G401 (cell line): ENCODE measurements around the gene SCO2. TPM values are rescaled to one million over a fixed set of nuclear protein-coding genes. Genes with fewer than 3 reads are reported as not detected.
"Not testable (repeated sequence)": the region's sequence is repeated elsewhere in the genome, so short reads cannot be mapped to it uniquely, and the experiment has no call there.

Source experiments
- DNase-seq: peaks from one replicate; pipeline ENCODE4 v3.0.0-alpha.2; 2015; ENCODE audit warnings: low spot score
- in situ Hi-C: cut with HindIII; loops from 2 replicates; pipeline ENCODE4 v1.10.0; 2016; ENCODE audit warnings: low sequenced_read_pairs, mixed read lengths
- total RNA-seq: library from RNA; depleted of rRNA; stranded (reverse); fragments of >200 nt; shearing (Covaris generic); gene quantifications from 2 replicates; pipeline ENCODE4 v1.2.3, GENCODE V29; 2014

The SCO2 gene
- total RNA-seq, 1 experiment from 2014 or later: 4.9 TPM

DNA sequence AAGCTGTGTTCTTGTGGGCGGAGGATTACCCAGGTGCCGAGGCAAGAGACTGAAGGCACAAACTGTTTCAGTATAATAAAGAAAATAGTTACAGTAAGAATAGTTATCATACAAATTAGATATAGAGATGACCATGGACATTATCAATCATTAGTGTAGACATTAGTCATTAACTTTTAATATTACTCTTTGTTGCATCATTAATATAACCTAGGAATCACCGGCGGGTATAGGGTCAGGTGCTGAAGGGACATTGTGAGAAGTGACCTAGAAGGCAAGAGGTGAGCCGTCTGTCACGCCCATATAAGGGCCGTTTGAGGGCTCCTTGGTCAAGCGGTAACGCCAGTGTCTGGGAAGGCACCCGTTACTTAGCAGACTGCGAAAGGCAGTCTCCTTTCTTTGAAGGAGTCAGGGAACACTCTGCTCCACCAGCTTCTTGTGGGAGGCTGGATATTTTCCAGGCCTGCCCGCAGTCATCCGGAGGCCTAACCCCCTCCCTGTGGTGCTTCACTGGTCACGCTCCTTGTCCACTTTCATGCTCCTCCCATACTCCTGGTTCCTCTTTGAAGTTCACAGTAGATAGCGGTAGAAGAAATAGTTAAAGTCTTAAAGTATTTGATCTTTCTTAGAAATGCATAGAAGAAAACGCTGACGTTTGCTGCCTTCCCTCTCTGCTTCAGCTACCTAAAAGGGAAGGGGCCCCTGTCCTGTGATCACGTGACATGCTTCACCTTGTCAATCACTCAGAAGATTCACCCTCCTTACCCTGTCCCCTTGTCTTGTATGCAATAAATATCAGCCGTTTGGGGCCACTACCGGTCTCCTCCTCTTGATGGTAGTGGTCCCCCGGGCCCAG, 8.7 kb upstream of the SCO2 start:
- DNase-seq, in situ Hi-C loops: not testable (repeated sequence)

DNA sequence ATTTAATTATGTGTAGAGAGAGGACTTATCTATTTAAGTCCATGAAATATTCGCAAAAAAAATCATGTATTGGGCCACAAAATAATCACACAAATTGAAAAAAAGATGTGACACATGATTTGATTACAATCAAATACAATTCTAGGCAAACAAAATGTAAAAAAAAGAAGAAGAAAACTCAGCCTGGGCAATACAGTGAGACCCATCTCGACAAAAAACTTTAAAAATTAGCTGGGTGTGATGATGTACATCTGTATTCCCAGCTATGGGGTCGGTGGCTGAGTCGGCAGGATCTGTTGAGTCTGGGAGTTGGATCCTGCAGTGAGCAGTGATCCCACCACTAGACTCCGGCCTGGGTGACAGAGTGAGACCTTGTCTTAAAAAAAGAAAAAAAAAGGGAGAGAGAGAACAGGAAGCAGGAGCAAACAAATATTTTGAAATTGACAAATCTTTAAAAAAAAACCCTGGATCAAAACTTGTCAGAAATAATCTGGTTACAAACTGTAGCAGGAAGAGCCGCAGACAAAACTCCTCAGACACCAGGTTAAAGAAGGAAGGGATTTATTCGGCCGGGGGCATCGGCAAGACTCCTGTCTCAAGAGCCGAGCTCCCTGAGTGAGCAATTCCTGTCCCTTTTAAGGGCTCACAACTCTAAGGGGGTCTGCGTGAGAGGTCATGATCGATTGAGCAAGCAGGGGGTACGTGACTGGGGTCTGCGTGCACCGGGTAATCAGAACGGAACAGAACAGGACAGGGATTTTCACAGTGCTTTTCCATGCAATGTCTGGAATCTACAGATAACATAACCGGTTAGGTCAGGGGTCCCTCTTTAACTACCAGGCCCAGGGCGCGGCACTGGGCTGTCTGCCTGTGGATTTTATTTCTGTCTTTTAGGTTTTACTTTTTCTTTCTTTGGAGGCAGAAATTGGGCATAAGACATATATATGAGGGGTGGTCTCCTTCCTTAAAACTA, 7.7 kb upstream of the SCO2 start:
- DNase-seq: no peak
- in situ Hi-C loops: no loop called here

DNA sequence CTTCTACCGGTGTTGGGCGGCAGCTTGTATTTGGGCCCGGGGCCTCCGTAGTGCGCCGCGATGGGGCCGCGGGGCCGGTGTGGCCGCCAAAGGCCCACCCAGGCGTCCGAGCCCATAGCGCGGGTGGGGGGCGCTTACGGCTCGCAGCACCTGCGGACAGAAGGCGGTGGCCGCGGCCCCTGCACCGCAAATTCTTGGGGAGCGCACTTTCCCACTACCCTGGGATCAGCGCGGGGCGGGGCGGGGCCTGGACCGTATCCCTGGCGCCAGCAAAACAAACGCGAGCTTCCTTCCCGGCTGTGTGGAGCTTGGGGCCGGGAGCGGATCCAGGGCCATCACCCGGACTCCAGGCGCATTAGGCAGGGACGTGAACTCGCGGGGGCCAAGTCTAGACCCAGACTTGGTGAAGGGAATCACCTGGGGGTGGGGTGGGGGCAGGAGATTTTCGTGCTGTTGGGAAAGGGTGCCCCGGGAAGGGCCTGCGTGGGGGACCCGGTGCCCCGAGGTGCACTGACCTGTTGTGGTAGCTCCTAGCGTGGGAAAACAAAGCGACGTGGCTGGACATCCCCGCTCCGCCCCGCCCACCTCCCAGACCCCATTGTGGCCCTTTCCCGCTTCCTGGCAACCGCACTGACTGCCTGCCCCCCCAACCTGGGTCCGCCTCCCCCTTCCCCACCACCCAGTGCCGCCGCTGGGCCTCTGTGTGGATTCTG, 6.7 kb upstream of the SCO2 start:
- DNase-seq: peak; percentile 58
- in situ Hi-C loops: no loop called here

DNA sequence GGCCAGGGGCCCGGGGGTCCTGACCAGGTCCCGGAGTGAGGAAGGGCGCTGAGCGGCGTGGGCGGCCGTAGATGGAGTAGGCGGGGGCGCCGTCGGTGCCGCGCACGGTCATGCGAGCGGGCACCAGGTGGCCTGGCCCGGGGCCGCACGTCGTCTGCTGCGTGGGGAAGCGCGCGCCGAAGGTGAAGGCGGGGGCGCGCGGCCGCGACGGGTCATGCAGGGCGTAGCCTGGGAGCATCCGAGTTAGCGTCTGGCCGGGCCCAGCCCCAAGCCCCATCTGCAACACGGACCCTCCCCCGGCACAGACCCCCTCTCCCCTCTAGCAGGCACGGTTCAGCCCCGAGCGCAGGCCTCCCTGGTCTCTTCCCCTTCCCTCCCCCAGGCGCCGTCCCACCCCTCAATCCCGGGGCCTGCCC, 6.2 kb upstream of the SCO2 start:
- in situ Hi-C loops: no loop called here
- no peak for DNase-seq

DNA sequence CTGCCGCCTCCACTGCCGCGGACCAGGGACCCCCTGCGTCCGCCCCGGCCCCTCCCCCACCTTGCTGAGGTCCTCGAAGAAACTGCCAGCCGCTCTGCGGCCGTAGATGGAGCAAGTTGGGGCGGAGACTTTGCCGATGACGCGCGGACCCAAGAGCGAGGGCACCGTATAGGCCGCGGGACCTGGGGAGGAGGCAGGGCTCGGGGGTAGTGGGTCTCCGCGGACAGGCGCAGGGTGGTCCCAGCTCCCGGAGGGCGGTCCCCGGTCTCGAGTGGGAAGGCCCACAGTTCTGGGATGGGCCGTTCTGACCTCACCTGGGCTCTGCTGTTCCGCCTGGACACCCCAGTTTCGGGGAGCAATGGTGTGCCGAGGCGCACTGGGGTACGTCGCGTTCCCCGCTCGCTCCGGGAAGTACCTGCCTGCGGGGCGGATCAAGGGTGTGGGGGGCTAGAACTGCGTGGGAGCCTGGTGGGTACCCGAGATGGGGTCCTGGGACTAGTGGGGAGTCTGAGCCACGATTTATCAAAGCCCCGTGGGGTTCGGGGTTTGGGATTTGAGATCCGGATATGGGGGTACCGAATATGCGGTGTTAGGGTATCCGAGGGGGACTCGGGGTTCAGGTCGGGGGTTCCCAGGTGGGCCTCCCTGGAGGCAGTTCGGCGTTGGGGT, 5.6 kb upstream of the SCO2 start:
- peak; percentile 45 for DNase-seq
- in situ Hi-C loops: no loop called here

DNA sequence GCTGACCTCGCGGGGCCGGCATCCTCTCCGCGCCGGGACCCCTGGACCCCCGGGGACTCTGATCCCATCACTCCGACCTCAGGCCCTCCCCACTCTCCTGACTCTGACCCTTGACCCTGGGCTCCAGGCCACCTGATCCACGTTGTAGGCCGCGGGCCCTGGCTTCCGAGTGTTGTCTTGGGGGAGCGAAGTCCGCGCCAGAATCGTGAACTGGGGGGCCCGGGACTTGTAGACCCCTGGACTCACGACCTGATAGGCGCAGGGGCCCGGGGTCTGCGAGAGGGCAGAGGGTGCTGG, 5.1 kb upstream of the SCO2 start:
- in situ Hi-C loops: no loop called here
- no peak for DNase-seq

DNA sequence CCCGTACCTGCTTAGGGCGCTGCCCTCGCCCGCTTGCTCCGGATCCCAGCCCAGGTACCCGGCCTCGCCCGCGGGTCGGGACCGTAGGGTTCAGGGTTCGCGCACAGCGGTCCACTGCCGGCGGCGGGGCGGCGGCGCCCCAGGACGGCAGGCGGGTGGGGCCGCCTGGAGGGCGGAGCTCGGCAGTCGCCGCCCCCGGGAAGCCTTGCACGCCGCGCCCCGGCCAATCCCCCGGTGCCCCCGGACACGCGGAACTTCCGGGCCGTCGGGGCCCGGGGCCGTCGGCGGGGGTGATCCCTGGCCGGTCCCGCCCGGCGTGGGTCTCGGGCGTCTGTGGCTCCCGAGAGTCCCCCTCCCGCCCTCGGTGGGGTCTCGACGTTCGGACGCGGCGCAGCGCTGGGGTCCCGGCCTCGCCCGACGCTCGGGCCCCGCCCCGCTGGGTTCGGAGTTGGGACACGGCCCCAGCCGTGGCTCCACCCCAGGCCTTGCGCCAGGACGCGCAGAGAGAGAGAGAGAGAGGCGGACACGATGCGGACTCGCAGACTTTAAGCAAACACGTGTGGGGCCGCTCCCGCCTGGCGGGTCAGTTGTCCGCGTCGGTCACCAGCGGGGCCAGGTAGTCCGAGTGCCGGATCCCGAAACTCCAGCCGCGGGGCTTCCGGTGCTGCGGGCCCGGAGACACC, 4.6 kb upstream of the SCO2 start, which contains the start of gene TYMP:
Gene TYMP (minus strand): TSS at position 116 of the 683 bp plus-strand sequence. CDS start 303 bp downstream, outside the sequence.
- no peak for DNase-seq
- in situ Hi-C loops: no loop called here

DNA sequence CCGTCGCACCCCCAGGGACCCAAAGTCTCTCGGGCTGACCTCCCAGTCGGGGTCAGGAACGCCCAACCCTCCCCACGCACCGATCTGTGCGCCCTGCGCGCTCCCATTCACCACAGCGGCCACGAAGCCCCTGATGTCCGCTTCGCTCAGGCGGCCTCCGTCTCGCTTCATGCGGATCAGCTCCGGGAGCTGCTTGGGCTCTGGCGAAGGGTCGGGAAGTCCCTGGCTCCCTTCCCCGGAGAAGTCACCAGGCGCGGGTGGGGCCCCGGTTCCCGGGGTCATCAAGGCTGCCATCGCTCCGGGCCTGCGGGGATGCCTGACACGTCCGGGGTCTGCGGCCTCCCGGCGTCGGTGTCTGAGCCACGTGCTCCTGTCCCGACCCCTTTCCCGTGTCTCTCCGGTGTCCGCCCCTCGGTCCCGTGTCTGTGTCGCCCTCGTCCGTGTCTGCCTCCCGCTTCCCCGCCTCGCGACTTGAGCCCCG, 4.1 kb upstream of the SCO2 start:
- no peak for DNase-seq
- in situ Hi-C loops: no loop called here

DNA sequence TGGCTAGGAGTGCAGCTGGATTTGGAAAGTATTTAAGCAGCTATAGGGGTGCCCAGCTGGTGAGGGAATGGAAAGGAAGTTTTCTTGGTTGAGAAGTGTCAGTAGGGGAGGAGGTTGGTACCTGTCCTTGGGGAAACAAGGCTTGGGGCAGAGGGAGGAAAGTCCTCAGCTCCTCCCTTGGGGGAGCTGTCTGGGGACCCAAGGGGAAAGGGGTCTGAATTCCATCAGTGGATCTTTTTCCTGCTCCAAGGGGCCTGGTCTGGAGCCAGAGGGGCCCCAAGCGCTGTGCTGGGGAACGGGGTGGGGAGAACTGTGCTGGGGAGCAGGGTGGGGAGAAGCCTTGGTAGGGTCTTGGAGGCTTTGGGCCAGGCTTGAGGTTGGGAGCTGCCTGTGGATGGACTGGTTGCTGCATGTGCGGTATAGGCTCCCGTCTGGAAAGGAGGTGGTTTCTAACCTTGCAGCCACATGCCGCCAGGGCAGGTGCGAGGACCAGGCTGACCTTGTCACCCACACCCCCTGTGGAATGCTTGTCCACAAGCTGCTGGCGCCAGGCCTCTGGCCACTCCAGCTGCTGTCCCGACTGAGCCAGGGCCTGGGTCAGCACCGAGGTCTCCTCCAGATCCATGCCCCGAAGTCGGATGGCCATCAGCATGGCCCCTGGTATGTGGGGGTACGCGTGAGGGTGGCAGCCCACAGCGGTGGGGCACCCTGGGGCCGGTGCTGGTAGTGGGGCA, 3.5 kb upstream of the SCO2 start:
- DNase-seq: no peak
- in situ Hi-C loops: no loop called here

DNA sequence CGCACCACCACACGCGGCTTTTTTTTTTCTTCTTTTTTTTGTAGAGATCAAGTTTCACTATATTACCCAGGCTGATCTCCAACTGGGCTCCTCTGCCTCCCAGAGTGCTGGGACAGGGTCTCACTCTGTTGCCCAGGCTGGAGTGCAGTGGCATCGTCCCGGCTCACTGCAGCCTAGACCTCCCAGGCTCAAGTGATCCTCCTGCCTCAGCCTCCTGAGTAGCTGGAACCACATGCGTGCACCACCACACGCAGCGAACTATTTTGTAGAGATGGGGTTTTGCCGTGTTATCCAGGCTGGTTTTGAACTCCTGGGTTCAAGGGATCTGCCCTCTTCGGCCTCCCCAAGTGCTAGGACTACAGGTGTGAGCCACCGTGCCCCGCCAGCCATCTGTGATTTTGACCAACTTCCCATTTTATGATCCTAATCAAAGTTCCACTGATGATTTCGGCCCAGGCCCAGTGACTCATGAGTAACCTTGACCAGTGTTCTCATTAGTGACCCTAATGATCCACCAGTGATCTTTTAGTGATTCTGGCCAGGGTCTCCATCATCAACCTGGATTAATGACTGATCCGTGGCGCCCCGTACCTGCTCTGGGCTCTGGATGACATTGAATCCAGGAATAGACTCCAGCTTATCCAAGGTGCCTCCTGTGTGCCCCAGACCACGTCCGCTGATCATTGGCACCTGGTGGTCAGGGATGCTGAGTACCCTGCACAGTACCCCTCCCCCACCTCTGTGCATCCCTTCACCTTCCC, 2.7 kb upstream of the SCO2 start:
- no peak for DNase-seq
- in situ Hi-C loops: no loop called here

DNA sequence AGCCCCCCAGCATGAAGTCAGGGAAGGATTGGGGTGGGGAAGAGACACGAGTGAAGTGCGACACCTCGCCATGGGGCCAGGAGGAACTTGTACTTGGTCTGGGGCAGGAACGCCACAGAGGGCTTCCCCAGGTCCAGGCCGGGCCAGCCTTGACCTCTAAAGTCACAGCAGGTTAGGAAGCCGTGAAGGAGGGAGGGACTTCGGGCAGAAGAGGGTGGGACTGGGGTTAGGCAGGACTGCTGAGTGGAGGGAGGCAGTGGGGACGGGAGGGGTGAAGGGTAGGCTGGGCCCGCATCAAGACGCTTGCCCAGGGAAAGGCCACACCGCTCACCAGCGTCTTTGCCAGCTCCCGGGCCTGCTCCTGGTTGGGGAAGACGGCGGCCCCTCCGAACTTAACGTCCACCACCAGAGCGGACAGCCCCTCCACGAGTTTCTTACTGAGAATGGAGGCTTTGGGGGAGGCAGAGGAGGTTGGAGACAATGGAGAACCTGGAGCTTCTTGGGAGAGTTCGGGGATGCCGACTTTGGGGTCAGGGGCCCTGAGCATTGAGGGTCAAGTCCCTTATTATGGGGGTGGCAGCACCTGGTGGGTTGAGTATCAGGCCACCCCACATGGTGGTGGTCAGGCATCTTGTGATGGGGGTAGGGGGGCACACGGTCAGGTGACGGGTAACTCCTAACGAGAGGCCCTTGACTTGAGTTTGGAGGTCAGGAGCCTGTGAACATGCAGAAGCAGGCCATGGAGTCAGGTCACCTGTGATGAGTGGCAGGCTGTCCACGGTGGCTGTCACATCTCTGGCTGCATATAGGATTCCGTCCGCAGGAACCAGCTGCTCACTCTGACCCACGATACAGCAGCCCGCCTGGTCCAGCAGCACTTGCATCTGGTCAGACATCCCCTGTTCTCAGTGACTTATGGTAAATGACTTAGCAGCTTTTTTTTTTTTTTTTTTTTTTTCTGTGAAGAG, 1.7 kb upstream of the SCO2 start:
- in situ Hi-C loops: no loop called here
- no peak for DNase-seq

DNA sequence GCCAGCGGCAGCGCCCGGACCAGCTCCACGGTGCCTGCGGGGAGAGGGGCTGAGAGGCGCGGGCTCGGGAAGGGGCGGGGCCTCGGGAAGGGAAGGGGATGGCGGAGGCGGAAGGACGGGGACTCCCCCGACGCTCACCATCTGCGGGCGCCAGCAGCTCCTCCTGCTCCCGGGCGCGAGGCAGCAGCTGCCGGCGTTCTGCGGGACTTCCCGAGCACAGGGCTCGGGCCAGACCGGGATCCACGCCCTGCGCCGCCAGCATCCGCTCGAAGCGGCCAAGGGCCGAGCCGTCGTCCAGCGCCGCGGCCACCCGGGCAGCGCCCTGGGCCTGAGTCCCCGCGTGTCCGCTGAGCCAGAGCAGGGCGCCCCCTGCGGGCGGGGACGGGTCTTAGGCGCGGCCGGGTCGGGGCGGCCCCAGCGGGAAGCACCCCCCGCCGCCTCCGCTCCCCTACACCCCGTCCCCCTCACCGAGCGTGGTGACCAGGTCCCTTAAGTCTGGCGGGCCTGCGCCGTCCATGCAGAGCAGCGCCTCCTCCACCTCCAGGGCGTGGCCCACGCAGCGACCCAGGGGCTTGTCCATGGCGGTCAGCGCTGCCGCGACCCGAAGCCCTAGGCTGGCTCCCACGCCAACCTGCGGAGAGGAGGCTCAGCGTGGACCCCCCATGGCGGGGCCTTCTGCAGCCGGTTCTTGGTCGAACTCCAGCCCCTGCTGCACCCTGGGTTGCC, 873 bp upstream of the SCO2 start:
- in situ Hi-C loops: no loop called here
- DNase-seq: peak; percentile 67

DNA sequence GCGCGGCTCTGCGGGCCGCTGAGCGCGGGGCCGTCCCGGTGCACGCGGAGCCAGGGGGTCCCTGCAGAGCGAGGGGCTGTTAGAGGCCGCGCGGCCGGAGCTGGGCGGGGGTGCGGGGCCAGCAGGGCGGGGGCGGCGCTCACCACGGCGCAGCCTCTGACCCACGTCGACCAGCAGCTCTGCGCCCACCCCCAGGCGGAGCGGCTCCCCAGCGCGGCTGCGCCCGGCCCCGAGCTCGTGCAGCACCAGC, 385 bp upstream of the SCO2 start:
- in situ Hi-C loops: no loop called here
- no peak for DNase-seq

DNA sequence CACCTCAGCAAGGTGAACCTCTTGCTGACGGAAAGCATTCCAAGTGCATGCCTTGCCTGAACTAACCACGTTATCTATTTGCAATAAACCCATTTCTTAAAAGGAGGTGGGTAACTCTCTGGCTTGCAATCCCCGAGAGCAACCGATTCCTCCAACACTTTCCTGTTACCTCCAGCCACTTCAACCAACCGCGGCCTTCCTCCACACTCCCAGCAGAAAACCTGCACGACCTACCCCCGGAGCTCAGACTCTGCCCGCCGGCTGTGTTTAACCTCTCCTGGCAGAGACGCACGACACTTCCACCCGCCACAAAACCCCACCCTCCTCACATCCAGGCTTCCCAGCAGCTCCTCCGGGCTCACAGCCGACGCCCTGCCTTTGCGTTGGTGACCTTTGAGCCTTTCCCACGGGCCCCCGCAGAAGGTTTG, 708 bp downstream of the SCO2 start:
- in situ Hi-C loops: no loop called here
- no peak for DNase-seq

DNA sequence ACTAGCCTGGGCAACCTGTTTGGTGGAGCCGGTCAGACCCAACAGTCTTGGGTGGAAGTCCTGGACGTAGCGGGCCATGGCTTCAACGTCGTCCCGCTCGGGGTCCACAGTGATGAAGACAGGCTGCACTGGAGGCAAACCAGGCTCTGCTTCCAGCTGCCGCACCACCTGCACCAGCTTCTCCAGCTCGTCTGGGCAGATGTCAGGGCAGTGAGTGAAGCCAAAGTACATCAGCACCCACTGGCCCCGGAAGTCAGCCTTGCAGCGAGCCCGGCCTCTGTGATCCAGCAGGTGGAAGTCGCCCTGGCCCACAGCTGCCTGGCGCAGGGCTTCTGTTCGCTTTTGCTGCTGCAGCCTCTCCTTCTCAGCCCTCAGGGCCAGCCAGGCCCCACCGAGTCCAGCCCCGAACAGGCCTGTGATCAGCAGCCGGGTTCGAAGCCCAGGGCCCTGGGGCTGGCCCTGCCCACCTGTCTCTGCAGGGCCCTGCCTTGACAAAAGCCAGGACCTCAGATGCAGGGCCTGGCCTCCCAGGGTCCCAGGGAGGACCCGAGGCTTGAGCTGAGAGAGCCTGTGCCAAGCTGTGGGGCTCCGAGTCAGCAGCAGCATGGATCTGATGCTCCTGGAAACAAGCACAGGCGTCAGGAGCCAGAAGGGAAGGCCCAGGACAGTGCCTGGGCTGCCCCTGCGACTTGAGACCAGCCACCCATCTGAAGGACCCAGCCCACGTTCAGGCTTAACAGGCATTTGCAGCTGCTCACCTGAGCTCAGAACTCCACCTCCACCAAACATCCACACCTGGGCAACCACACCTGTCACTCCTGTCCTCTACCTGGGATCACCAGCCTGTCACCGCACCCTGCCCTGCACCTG, 1.4 kb downstream of the SCO2 start:
- in situ Hi-C loops: no loop called here
- DNase-seq: no peak
